Dedifferentiated amniotic fluid mesenchymal stem cell (primary cell): ENCODE results near the gene STRN3.
"Not testable (repeated sequence)": the region's sequence is repeated elsewhere in the genome, so short reads cannot be mapped to it uniquely, and the experiment has no call there.

ENCODE experiments used
- DNase-seq: peaks from one replicate; pipeline ENCODE4 v3.0.0-alpha.2; 2016; ENCODE audit errors: extremely low spot score

Gene STRN3

DNA sequence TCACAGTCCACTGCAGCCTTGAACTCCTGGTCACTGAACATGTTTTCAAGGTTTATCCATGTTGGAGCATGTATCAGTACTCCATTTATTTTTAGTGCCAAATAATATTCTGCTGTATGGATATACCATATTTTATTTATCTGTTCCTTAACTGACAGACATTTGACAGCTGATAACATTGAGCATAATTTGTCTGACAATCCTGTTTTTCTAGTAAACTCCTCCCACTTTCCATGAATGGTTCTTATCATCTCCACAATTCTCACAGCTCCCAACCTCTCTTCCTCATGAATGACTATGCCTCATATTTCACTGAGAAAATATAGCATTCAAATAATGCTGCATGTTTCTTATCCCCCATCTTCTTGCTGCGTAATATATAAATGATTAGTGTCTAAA, 118.5 kb downstream of the STRN3 start:
- no peak for DNase-seq

DNA sequence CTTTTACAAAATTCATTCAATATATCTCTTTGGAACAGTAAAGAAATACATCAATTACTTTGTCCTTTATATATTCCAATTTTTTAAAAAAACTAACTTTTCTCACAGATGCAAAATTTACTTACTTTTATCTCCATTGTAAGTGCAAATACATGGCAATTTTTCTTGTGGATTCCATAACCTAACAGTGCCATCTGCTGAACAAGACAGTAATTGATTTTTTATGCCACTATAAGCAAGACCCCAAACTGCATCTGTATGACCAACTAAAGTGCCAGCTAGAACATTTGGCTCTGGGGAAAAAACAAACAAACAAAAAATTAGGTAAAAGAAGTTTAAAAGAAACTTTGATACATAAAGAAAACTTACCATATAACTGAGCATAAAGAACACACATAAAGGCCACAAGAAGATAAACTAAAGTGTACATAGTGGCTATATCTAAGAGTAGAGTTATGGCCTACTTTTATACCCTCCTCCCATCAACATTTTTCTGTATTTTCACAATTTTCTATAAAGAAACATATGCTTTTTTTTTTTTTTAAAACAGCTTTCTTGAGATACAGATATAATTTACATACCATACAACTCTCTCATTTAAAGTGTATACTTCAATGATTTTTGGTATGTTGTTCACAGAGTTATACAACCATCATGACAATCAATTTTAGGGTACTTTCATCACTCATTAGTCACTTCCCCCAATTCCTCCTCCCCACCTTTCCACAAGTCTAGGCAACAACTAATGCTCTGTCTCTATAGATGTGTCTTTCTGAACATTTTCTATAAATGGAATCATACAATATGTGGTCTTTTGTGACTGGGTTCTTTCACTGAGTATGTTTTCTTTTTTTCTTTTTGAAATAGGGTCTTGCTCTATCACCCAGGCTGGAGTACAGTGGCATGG, 119.2 kb downstream of the STRN3 start:
- DNase-seq, result peak; percentile 26

GRCh38 chr14:30903285-30904124, 122.7 kb downstream of the STRN3 start:
- DNase-seq, result no peak

DNA sequence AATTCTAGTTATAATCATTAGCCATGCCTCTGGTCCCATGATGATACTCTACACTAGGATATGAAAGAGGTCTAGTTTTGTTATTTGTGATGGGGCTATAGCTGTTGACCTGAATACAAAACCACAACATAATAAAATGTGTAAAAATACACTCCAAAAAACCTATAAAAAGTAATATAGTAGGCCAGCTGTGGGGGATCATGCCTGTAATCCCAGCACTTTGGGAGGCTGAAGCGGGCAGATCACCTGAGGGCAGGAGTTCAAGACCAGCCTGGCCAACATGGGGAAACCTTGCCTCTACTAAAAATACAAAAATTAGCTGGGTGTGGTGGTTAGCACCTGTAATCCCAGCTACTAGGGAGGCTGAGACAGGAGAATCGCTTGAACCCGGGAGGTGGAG, 129.1 kb downstream of the STRN3 start:
- not testable (repeated sequence) for DNase-seq

DNA sequence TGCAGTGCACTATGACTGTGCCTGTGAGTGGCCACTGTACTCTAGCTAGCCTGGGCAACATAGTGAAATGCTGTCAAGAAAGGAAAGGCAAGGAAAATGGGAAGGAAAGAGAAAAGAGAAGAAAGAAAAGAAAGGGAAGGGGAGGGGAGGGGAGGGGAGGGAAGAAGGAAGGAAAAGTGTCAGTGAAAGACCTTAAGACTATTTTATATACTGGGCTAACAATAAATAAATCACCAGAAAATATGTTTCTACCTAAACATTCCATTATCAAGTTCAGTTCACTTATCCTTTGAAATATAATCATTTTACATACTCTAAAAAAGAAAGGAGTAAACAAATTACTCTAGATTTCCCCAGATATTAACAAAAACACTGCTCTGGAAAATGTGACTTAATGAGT, 129.7 kb downstream of the STRN3 start:
- DNase-seq, result no peak

- DNase-seq, result no peak
These were observed 131.2 kb downstream of the STRN3 start for GRCh38 chr14:30894923-30895515.

- no peak for DNase-seq
These were observed 132.4 kb downstream of the STRN3 start for GRCh38 chr14:30893819-30894218.

DNA sequence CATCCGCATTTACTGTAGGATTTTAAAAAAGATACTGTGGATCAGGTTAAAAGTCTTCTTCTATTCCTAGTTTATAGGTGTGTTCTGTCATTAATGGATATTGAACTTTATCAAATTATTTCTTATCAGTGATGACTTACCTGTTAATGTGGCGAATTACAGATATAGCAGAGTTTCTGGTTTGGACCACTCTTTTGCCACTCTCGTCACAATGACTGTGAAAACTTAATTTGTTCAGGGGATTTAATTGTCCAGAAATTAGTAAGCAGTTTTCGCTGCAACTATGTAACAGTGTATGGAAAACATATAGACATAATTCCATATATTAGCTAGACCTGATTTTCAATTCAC, 137.0 kb downstream of the STRN3 start:
- no peak for DNase-seq

DNA sequence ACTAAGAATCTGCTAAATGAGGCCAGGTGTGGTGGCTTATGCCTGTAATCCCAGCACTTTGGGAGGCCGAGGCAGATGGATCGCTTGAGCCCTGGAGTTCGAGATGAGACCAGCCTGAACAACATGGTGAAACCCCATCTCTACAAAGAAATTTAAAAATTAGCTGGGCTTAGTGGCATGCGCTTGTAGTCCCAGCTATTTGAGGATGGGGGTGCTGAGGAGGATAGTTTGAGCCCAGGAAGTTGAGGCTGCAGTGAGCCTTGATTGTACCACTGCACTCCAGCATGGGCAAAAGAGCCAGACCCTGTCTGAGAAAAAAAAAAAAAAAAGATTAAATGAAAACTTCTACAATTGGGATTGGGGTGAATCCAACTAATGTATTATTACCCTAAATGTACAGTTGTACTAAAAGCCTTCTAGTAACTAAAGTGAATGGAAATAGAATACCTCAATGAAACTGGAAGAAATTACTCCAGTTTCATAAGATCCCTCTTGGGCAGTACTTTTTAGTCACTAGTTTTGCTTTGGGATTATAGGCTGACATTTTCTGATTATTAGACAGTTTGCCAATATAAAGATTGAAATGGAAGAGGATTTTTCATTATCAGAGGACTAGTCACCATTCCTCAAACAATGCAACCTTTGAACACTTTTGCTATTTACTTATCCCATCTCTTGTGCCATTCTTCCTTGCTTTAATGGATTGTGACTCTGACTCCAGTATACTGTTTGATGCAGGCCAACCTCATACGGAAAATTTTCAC, 137.5 kb downstream of the STRN3 start:
- no peak for DNase-seq

GRCh38 chr14:30885840-30886740, 140.1 kb downstream of the STRN3 start:
- DNase-seq, result no peak

- DNase-seq, result no peak
These were observed 141.3 kb downstream of the STRN3 start for GRCh38 chr14:30884901-30885300.

- DNase-seq, result no peak
These were observed 142.5 kb downstream of the STRN3 start for GRCh38 chr14:30883508-30884294.

DNA sequence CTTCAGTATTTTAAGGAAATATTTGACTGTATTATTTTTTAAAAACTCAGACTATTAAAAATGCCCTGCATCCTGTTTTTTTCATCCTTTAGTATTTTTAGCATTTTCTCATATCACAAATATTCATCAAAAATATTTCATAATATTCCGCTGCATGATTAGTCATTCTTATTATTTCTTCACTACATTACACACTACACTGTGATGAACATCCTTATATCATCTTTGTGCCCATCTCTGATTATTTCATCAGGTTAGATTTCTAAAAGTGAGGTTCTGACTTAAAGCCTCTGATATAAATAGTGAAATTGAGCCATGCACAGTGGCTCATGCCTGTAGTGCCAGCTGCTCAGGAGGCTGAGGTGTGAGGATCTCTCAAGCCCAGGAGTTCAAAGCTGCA, 143.7 kb downstream of the STRN3 start:
- DNase-seq, result no peak

GRCh38 chr14:30876692-30877091, 149.5 kb downstream of the STRN3 start:
- DNase-seq, result no peak

DNA sequence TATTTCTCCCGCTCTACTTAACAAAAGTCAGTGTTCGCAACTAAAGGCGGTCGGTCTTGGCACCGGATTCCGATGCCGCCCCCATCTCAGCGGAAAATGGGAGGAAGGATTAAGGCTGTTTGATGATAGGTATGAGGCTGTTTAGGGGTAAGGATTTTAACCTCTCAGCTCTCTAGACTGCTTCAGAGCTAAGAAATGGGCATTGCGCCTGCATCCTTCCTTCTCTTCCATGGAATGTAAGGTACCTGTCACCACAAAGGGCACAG, 150.5 kb downstream of the STRN3 start:
- no peak for DNase-seq

GRCh38 chr14:30874999-30875787, 151.0 kb downstream of the STRN3 start:
- no peak for DNase-seq

DNA sequence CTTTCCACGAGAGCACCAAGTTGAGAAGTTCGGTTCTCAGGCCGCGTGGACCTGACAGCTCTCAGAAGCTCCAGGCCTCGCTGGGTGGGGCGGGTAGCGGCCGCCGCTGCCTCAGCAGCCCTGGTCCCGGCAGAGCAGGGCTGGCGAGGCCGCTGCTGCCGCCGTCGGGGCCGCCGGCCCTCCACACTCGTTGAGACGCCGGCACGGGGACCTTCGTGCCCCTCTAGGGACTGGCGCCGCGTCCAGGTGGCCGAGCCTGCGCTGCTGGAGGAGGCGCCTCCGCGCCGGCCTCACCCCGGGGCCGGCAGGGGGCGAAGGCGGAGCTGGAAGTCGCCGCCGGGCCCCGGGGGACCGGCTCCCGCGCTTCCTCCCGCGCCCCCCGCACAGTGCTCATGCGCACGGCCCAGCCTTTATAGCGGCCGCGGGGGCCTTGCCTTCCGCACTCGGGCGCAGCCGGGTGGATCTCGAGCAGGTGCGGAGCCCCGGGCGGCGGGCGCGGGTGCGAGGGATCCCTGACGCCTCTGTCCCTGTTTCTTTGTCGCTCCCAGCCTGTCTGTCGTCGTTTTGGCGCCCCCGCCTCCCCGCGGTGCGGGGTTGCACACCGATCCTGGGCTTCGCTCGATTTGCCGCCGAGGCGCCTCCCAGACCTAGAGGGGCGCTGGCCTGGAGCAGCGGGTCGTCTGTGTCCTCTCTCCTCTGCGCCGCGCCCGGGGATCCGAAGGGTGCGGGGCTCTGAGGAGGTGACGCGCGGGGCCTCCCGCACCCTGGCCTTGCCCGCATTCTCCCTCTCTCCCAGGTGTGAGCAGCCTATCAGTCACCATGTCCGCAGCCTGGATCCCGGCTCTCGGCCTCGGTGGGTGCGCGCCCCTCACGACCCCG, 151.8 kb downstream of the STRN3 start, which contains the start of gene COCH:
COCH (plus strand) TSS at position 440 of the 879 bp plus-strand sequence; CDS start at position 820, 380 bp downstream.
- DNase-seq, result no peak
